ENCODE measurements around the gene CHST13. TPM values are rescaled to one million over a fixed set of nuclear protein-coding genes. Genes with fewer than 3 reads are reported as not detected.

CHST13 gene
- total and polyA plus RNA-seq, 11 donors: 0.07 to 2.3 (median 0.37) TPM; not detected in 1

GRCh38 chr3:126539558-126540250 is 15.7 kb downstream of the CHST13 start:
- Histone ChIP-seq H3K4me3 (no peak overlapping the region), H3K4me1 (peaks cover 0 to 22% (median 0%) of the 10 kb centered on the region in 12 donors), H3K27ac (peak overlapping the region in 1 of 12 donors; percentile 61), H3K9me3 (no peaks in the 10 kb centered on the region), H3K27me3 (peaks cover 0 to 49% (median 15%) of the 10 kb centered on the region in 9 donors), H3K36me3 (no peaks in the 10 kb centered on the region)
- 90 to 95% (median 93%) methylated on average over 10 of the region's 10 CpGs for WGBS, 4 donors
- intact Hi-C loops (cut with DNase I): no loop called here
- ATAC-seq (no peak), DNase-seq (peak in 4 of 5 donors; percentile 7 to 42 (median 15))
- no peak for TF ChIP-seq CTCF (IDR thresholded peaks at IDR 0.05)

- Histone ChIP-seq H3K4me3 (no peak overlapping the region), H3K27ac (peak overlapping the region in 1 of 12 donors; percentile 61), H3K36me3 (no peaks in the 10 kb centered on the region), H3K27me3 (peaks cover 0 to 46% (median 15%) of the 10 kb centered on the region in 9 donors), H3K4me1 (peaks cover 0 to 22% (median 0%) of the 10 kb centered on the region in 12 donors), H3K9me3 (no peaks in the 10 kb centered on the region)
- WGBS, 4 donors: 25 to 36% (median 32%) methylated on average over 9 of the region's 9 CpGs
- TF ChIP-seq POLR2A (IDR thresholded peaks at IDR 0.05): no peak
- no peak for TF ChIP-seq CTCF (IDR thresholded peaks at IDR 0.05)
- ATAC-seq: peak in 3 of 4 donors; percentile 35 to 75 (median 73)
- intact Hi-C loops (cut with DNase I): no loop called here
- DNase-seq: peak in 4 of 5 donors; percentile 24 to 65 (median 32)
These were observed 16.4 kb downstream of the CHST13 start for GRCh38 chr3:126540342-126540849.

GRCh38 chr3:126540951-126541627 is 17.1 kb downstream of the CHST13 start:
- peak overlapping the region in 1 of 12 donors; percentile 61 for H3K27ac ChIP-seq
- WGBS, 4 donors: 64 to 73% (median 71%) methylated on average over 20 to 24 of the region's 24 CpGs
- no peak for ATAC-seq
- intact Hi-C loops (cut with DNase I): no loop called here
- no peak overlapping the region for H3K4me3 ChIP-seq
- H3K9me3 ChIP-seq: no peaks in the 10 kb centered on the region
- H3K4me1 ChIP-seq: peaks cover 0 to 22% (median 0%) of the 10 kb centered on the region in 12 donors
- H3K27me3 ChIP-seq: peaks cover 0 to 42% (median 15%) of the 10 kb centered on the region in 9 donors
- H3K36me3 ChIP-seq: no peaks in the 10 kb centered on the region
- DNase-seq: peak in 4 of 5 donors; percentile 3 to 48 (median 14)
- TF ChIP-seq CTCF (IDR thresholded peaks at IDR 0.05): no peak
- TF ChIP-seq POLR2A (IDR thresholded peaks at IDR 0.05): no peak
